Retinal pigment epithelial cell (primary cell): Measurements from ENCODE around the gene COMMD4.
"Not testable (repeated sequence)": the region's sequence is repeated elsewhere in the genome, so short reads cannot be mapped to it uniquely, and the experiment has no call there.

ENCODE experiments used
- DNase-seq: peaks from one replicate; pipeline ENCODE4 v3.0.0-alpha.2; 2010; ENCODE audit warnings: low read depth
- H3K4me3 ChIP-seq: 2 replicates; pipeline ENCODE4 v1.5.1; 2011; ENCODE audit warnings: mild to moderate bottlenecking, low read length, control low read depth, moderate library complexity
- CTCF ChIP-seq: conservative IDR thresholded peaks from 2 replicates; pipeline ENCODE4 v1.5.1; 2011; ENCODE audit warnings: low read depth, low read length, control low read depth, inconsistent platforms

COMMD4 gene

GRCh38 chr15:75309711-75310110 lies 26.2 kb upstream of the COMMD4 start:
- no peak for TF ChIP-seq CTCF
- no peak for DNase-seq

GRCh38 chr15:75312548-75312947 lies 23.3 kb upstream of the COMMD4 start:
- DNase-seq, H3K4me3 ChIP-seq: not testable (repeated sequence)

More at GRCh38 chr15:75309711-75310110, 26.2 kb upstream of the COMMD4 start:
- H3K4me3 ChIP-seq = no peak overlapping the region

- no peak for DNase-seq
- H3K4me3 ChIP-seq = no peak overlapping the region
- TF ChIP-seq CTCF = no peak
Observed at GRCh38 chr15:75313116-75313845, 22.6 kb upstream of the COMMD4 start.

GRCh38 chr15:75314552-75315290 lies 21.1 kb upstream of the COMMD4 start:
- DNase-seq = no peak
- no peak for TF ChIP-seq CTCF
- H3K4me3 ChIP-seq = no peak overlapping the region

- not testable (repeated sequence) for H3K4me3 ChIP-seq, DNase-seq
Observed at GRCh38 chr15:75319231-75319897, 16.5 kb upstream of the COMMD4 start.

- no peak for TF ChIP-seq CTCF
- no peak overlapping the region for H3K4me3 ChIP-seq
- no peak for DNase-seq
Observed at GRCh38 chr15:75321711-75322110, 14.2 kb upstream of the COMMD4 start.

GRCh38 chr15:75325922-75326321 lies 9.9 kb upstream of the COMMD4 start:
- DNase-seq = no peak
- H3K4me3 ChIP-seq = no peak overlapping the region
- TF ChIP-seq CTCF = no peak

- no peak for DNase-seq
- H3K4me3 ChIP-seq = no peak overlapping the region
- TF ChIP-seq CTCF = no peak
Observed at GRCh38 chr15:75327005-75327404, 8.9 kb upstream of the COMMD4 start.
